ENCODE measurements around the gene POLR2E.
A peak's percentile ranks its signal among the peaks of the same experiment; 100 is the strongest.

The POLR2E gene

DNA sequence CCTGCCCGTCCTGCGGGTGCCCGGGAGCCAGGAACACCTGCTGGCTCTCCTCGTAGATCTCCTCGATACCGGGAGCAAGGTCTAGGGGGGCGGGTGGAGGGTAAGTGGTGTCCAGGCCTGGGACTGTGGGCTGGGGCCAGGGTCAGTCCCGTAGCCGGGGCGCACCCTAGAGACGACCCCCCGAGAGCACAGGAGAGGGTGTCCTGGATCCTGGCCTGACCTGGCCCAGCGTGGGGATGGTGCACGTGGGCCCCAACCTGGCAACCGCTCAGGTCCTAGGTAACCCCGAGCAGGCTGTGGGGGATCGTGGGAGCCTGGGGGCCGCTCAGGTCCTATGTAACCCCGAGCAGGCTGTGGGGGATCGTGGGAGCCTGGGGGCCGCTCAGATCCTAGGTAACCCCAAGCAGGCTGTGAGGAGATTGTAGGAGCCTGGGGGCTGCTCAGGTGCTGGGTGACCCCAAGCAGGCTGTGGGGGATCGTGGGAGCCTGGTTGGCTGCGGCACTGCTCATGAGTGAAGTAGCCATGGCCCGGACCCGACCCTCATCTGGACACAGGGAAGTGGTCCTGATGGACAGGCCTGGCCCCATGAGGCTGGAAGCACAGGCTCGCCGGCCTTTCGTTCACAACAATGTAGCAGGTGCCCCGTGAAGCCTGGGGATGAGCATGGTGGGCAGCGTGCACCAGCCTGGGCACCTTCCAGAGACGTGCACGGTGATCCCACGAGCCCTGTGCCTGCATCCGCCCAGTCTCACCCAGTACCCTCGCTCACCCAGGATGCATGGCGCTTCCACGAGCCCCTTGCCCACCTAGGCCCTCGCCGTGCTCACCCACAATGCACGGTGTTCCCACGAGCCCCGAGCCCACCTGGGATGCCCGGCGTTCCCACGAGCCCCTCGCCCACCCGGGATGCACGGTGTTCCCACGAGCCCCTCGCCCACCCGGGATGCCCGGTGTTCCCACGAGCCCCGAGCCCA lies 14.8 kb upstream of the POLR2E start:
- no peak for DNase-seq

DNA sequence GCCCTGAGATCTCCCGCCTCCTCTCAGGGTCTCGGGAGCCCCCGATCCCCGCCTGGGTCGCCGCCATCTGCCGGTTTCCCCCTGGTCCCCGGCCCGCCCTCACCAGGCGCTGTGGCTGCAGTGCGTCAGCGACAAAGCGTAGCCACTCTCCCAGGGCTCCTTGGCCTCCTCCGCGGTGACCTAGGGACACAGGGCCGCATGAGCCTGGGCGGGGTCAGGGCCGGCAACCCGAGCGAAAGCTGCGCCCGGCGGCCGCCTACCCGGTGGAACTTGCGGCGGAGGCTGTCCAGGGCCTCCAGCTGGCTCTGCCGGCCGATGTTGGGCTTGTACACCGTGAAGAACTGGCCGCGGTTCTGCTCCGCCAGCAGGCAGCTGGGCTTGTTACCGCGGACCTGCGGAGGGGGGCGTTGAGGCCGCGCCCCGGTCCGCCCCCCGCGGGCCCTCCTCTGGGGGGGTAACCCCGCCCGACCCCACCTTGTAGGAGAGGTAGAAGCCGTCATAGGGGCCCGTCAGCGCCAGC lies 13.9 kb upstream of the POLR2E start:
- DNase-seq: no peak

GRCh38 chr19:1108291-1109031 lies 13.3 kb upstream of the POLR2E start:
- no peak for DNase-seq

GRCh38 chr19:1107661-1108261 lies 12.6 kb upstream of the POLR2E start:
- no peak for DNase-seq

GRCh38 chr19:1106841-1107660 lies 11.9 kb upstream of the POLR2E start:
- DNase-seq: no peak

GRCh38 chr19:1105873-1106840 lies 11.0 kb upstream of the POLR2E start:
- DNase-seq: no peak

DNA sequence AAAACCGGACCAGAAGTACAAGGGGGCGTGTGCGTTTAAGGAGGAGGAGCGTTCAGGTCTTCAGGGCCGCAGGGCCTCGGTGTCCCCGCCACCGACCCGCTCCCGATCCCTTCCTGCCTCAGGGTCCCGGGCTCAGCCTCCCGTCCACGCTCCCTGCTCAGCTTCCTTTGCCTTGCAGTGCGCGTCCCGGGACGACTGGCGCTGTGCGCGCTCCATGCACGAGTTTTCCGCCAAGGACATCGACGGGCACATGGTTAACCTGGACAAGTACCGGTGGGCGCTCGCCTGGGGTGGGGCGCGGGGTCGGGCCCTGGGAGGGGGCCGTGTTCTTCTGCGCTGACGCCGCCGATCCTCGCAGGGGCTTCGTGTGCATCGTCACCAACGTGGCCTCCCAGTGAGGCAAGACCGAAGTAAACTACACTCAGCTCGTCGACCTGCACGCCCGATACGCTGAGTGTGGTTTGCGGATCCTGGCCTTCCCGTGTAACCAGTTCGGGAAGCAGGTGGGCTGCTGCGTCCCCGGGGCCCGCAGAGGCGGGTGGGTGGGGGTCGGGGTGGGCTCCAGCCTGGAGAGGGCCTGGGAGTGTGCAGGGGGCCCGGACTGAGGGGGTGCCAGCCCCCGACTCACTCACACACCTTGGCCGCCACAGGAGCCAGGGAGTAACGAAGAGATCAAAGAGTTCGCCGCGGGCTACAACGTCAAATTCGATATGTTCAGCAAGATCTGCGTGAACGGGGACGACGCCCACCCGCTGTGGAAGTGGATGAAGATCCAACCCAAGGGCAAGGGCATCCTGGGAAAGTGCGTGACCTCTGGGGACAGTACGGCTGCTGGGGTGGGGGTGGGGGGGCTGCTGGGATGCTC lies 10.1 kb upstream of the POLR2E start:
- DNase-seq: no peak

DNA sequence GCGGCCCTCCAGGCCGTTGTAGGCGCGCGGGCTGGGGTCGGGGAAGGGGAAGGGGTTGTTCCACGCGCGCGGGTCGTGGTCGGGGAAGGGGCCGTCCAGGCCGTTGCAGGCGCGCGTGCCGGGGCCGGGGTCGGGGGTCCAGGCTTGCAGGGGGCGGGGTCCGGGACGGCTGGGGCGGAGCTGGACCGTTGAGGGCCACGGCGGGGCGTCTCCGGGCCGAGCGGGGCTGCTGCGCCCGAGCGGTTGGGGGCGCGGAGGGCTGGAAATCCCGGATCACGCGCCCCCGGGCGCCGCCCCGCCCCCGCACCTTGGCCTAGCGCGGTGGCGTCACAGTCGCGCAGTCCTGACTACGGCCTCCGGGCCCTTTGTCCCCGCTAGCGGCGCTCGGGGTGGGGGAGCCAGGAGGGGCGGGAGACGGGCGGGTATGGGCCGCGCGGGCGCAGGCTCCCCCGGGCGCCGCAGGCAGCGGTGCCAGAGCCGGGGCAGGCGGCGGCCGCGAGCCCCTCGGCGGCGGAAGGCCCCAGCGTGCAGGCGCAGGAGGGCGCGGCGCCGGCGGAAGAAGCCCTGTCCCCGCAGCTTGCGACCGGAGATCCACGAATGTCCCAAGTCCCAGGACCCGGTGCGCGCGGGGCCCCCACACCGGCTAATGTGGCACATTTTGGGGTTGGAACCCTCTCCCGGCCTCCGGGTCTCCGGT lies 9.3 kb upstream of the POLR2E start:
- no peak for DNase-seq

DNA sequence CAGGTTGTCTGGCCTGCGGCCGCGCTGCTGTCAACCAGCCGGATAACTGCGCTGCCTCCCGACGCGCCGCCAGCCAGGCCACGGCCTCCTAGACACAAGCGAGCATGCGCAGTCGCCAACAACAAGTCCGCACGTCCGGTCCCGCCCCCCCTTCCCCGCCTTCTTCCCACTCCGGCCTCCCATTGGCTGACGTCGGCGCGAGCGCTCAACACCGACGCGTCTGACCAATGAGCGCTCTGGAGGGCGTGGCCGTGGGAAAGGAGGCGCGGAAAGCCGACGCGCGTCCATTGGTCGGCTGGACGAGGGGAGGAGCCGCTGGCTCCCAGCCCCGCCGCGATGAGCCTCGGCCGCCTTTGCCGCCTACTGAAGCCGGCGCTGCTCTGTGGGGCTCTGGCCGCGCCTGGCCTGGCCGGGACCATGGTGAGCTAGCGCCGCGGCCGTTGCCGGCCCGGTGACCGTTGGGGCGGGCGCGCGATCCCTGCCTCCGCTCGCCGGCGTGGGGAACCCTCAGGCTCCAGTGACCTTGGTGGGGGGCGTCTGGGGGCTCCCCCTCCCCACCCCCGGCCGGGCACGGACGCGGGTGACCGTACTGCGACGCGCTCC lies 8.6 kb upstream of the POLR2E start, which contains the start of gene GPX4:
TSS of gene GPX4 (plus strand) at position 287 of the 603 bp plus-strand sequence. CDS start at position 337, 50 bp downstream.
- DNase-seq: peak; percentile 89 to 96

DNA sequence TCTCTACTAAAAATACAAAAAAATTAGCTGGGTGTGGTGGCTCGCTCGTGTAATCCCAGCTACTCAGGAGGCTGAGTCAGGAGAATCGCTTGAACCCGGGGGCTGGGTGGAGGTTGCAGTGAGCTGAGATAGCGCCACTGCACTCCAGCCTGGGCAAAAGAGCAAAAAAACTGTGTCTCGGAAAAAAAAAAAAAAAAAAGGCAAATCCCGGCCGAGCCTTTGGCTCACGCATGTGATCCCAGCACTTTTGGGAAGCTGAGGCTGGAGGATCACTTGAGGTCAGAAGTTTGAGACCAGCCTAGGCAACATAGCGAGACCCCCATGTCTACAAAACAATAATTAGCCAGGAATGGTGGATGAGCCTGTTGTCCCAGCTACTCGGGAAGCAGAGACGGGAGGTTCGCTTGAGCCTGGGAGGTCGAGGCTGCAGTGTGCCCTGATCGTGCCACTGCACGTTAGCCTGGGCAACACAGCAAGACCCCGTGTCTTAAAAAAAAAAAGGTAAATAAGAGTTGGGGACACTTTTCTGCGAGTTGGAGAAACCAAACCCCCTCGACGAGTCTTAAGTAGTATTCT lies 8.0 kb upstream of the POLR2E start:
- no peak for DNase-seq

DNA sequence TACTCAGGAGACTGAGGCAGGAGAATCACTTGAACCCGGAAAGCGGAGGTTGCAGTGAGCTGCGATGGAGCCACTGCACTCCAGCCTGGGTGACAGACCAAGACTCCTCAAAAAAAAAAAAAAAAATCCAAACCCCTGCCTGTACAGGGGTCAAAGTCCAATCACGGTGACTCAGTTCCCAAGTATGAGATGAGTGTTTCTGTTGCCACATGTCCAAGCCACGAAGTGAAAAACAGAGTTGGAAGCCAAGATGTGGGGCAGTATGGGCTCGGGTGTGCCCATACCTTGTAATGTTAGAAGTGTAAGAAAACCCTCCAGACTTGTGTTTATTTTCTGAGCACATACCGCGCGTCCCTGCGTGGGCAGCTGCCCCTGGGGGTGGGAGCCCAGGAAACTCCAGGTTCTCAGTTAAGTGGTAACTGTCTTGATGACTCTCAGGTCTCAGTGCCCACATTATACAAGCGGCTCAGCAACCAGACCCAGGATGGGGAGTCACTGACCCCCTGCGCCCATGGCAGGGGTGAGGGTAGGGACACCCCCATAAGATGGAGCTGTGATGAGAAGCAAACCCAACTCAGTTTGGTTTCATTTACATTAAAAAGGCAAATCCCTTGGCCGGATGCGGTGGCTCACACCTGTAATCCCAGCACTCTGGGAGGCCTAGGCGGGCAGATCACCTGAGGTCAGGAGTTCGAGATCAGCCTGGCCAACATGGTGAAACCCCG lies 7.4 kb upstream of the POLR2E start:
- no peak for DNase-seq

GRCh38 chr19:1101337-1101698 lies 6.1 kb upstream of the POLR2E start:
- DNase-seq: no peak

- no peak for DNase-seq
Measured at GRCh38 chr19:1098177-1099051, 3.2 kb upstream of the POLR2E start.

GRCh38 chr19:1097810-1098176 lies 2.6 kb upstream of the POLR2E start:
- DNase-seq: no peak

- DNase-seq: no peak
Measured at GRCh38 chr19:1094655-1094977, 559 bp downstream of the POLR2E start.

- no peak for DNase-seq
Measured at GRCh38 chr19:1093811-1094553, 1.2 kb downstream of the POLR2E start.
